Dedifferentiated amniotic fluid mesenchymal stem cell (primary cell): ENCODE measurements around the gene AMZ1.
"Not testable (repeated sequence)": the region's sequence is repeated elsewhere in the genome, so short reads cannot be mapped to it uniquely, and the experiment has no call there.

Experiments used
- DNase-seq: peaks from one replicate; pipeline ENCODE4 v3.0.0-alpha.2; 2016; ENCODE audit errors: extremely low spot score

Gene AMZ1

GRCh38 chr7:2727206-2727605 is 39.2 kb downstream of the AMZ1 start:
- DNase-seq: not testable (repeated sequence)

GRCh38 chr7:2728316-2729030 is 40.5 kb downstream of the AMZ1 start:
- no peak for DNase-seq

- DNase-seq: no peak
These were observed 41.3 kb downstream of the AMZ1 start for GRCh38 chr7:2729031-2729892.

GRCh38 chr7:2729893-2730716 is 42.1 kb downstream of the AMZ1 start:
- DNase-seq: no peak

- DNase-seq: no peak
These were observed 43.1 kb downstream of the AMZ1 start for GRCh38 chr7:2730846-2731770.

GRCh38 chr7:2732388-2732787 is 44.4 kb downstream of the AMZ1 start:
- DNase-seq: no peak

GRCh38 chr7:2732959-2733584 is 45.1 kb downstream of the AMZ1 start:
- no peak for DNase-seq

- DNase-seq: no peak
These were observed 46.2 kb downstream of the AMZ1 start for GRCh38 chr7:2734084-2734686.

GRCh38 chr7:2734751-2735571 is 47.0 kb downstream of the AMZ1 start:
- no peak for DNase-seq

- no peak for DNase-seq
These were observed 47.7 kb downstream of the AMZ1 start for GRCh38 chr7:2735744-2736143.

- DNase-seq: no peak
These were observed 48.5 kb downstream of the AMZ1 start for GRCh38 chr7:2736411-2736914.

GRCh38 chr7:2737005-2737743 is 49.2 kb downstream of the AMZ1 start:
- DNase-seq: not testable (repeated sequence)

GRCh38 chr7:2737771-2738540 is 50.0 kb downstream of the AMZ1 start:
- no peak for DNase-seq

GRCh38 chr7:2738766-2739549 is 51.0 kb downstream of the AMZ1 start:
- DNase-seq: no peak

GRCh38 chr7:2743523-2744185 is 55.7 kb downstream of the AMZ1 start:
- DNase-seq: not testable (repeated sequence)

GRCh38 chr7:2748684-2749083 is 60.7 kb downstream of the AMZ1 start:
- DNase-seq: not testable (repeated sequence)
